ENCODE data around the gene CAMK1D.

CAMK1D gene

GRCh38 chr10:12500381-12501303 lies 151.3 kb downstream of the CAMK1D start:
- peak; percentile 39 for DNase-seq (ENCODE audit: low read depth)
- no peak for TF ChIP-seq CTCF (IDR thresholded peaks at IDR 0.05; ENCODE audit: control insufficient read depth, extremely low read depth, insufficient read depth)
- no peak overlapping the region for H3K4me3 ChIP-seq (ENCODE audit: low read depth, low read length)

- DNase-seq (ENCODE audit: low read depth) = no peak
- TF ChIP-seq CTCF (IDR thresholded peaks at IDR 0.05; ENCODE audit: control insufficient read depth, extremely low read depth, insufficient read depth) = no peak
- H3K4me3 ChIP-seq (ENCODE audit: low read depth, low read length) = no peak overlapping the region
Observed at GRCh38 chr10:12501324-12501723, 152.0 kb downstream of the CAMK1D start.

GRCh38 chr10:12501841-12502525 lies 152.6 kb downstream of the CAMK1D start:
- no peak overlapping the region for H3K4me3 ChIP-seq (ENCODE audit: low read depth, low read length)
- DNase-seq (ENCODE audit: low read depth) = no peak
- no peak for TF ChIP-seq CTCF (IDR thresholded peaks at IDR 0.05; ENCODE audit: control insufficient read depth, extremely low read depth, insufficient read depth)

GRCh38 chr10:12502526-12503274 lies 153.4 kb downstream of the CAMK1D start:
- no peak overlapping the region for H3K4me3 ChIP-seq (ENCODE audit: low read depth, low read length)
- no peak for TF ChIP-seq CTCF (IDR thresholded peaks at IDR 0.05; ENCODE audit: control insufficient read depth, extremely low read depth, insufficient read depth)
- DNase-seq (ENCODE audit: low read depth) = no peak

GRCh38 chr10:12503311-12503710 lies 154.0 kb downstream of the CAMK1D start:
- no peak for TF ChIP-seq CTCF (IDR thresholded peaks at IDR 0.05; ENCODE audit: control insufficient read depth, extremely low read depth, insufficient read depth)
- no peak overlapping the region for H3K4me3 ChIP-seq (ENCODE audit: low read depth, low read length)
- no peak for DNase-seq (ENCODE audit: low read depth)

GRCh38 chr10:12504176-12504575 lies 154.8 kb downstream of the CAMK1D start:
- H3K4me3 ChIP-seq (ENCODE audit: low read depth, low read length) = no peak overlapping the region
- TF ChIP-seq CTCF (IDR thresholded peaks at IDR 0.05; ENCODE audit: control insufficient read depth, extremely low read depth, insufficient read depth) = no peak
- DNase-seq (ENCODE audit: low read depth) = no peak
